HG03439 (cell line): ENCODE data around the gene SRPK3.

Source experiments
- ATAC-seq: cut with Tn5 transposase; IDR thresholded peaks from one replicate; pipeline ENCODE4 v1.9.1; 2021; ENCODE audit warnings: mild to moderate bottlenecking, moderate library complexity; ENCODE audit not compliant: unreplicated experiment

The SRPK3 gene

DNA sequence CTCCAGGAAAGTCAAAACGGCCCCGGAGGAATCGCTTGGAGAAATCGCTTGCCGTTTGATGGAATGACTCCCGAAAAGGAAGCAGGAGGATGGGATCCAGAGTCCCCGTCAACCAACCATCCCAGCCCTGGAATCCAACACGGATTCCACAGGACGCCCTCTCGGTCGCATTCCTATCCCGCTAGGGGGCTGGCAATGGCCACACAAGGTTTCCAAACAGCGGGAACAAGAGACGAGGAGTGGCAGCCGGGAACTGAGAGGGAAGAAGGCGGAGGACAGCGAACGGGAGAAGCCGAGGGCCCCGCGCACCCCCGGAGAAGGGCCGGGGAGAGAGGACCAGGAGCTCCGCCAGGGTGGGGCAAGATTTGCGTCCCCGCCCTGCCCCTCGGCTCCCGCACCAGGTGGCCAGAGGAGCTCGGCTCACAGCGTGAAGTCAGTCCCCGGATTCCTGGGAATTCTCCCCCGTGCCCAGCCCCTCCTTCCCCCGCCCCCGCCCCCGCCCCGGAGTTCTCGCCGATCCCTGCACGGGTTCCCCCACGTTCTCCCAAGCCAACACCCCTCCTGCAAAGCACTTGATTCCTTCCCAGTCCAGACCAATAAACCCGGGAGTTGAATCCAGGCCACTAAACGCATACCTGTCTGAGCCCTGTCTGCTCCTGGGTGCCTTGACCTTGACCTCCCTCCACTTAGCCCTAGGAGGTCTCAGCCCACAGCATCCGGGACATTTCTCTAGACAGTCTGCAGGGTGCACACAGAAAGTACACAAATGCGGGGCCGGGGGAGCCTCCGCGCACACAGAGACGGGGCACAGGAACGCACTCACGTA, 48.1 kb downstream of the SRPK3 start:
- ATAC-seq = no peak

DNA sequence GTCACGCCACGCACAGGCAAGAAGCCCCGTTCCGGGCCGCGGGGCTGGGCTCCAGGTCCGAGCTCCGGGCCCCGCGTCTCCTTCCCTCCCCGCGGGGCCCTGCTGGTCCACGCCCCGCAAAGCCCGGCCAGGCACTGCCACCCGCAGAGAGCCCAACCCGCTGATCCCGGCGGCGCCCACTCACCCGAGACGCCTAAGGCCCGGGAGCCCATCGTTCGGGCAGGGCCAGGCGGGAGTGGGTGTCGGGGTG, 48.6 kb downstream of the SRPK3 start:
- ATAC-seq = no peak

DNA sequence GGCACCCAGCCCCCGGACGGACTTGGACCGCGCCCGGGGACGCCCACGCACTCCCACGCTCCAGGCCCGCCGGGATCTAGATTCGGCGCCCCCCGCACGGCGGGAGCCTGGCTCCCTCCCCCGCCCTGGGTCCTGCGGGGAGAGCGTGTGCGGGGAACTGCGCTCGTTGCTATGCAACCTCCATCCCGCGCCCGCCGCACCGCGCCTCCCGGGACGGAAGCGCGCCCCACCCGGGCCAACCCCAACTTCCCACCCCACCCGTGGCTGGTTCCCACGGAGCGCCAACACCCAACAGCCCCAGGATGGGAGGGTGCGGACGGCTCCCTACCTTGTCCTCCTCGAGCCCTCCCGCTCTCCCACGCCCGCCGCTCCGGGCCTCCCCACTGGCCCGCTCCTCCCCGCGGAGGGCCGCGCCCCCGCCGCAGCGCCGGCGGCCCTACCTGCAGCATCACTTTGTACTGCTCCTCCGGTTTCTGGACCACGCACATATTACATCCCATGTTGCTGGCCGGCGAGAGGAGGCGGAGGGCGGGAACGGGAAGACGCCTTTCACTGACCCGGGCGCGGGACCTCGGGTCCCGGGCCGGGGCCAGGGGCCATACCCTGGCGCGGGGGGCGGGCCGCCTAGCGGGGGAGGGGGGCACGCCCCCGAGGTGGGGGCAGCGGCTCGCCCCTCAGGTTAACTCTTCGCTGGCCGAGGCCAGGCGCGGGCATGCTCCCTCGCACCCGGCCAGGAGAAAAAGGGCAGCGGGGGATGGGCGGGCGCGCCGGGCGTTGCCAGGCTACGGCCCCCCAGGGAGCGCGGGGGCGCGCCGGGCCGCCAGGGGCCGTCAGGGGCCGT, 49.2 kb downstream of the SRPK3 start, which contains the start of gene PDZD4:
TSS of gene PDZD4 (minus strand) at position 746 of the 841 bp plus-strand sequence. CDS start at position 500, 246 bp downstream.
- no peak for ATAC-seq

GRCh38 chrX:153830640-153831428, 50.0 kb downstream of the SRPK3 start:
- ATAC-seq = no peak

DNA sequence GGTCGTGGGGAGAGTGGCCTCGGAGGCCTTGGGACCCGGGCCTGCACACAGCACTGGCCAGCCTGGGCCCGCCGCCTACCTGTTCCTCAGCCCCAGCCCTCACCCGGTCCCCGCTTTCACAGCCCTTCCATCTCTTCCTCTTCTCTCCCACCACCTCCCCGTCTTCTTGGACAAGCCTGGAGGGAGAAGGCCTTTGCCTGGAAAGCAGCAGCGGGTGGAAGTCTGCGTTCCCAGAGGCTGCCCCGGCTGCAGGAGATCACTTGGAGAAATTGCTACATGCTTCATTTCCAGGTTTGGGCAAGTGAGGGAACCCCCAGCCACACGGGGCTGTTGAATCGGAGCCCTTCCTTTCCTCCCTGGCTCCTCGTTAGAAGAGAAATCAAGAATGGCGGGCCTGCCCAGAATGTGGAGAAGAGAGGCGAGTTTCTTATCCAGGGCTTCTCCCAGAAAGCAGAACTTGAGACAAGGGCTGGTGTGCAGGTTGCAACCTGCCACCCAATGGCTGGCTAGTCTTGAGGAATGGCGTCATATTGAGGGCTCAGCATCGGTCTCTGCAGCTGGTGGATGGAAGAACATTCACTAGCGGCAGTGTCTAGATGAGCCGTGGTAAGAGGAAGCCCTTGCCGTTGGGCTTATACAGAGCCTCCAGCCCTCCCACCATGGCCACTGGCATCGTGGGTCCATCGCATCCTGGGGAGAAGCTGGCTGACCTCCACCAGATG, 50.7 kb downstream of the SRPK3 start:
- ATAC-seq = no peak

DNA sequence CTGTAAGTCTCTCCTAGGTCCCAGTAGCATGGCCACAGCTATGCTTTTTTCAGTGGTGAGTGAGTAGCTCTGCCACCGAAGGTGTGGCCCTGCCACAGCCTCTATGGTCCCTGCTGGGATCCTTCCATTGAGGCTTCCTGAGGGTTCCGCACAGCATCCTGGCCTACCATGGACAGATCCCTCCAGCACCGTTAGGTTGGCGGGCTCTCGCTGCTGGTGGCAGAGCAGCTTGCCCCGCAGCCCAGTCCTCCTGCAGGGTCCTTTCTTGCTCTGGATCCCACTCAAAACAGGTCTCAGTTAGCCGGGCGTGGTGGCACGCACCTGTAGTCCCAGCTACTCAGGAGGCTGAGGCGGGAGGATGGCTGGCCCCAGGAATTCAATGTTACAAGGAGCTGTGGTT, 51.9 kb downstream of the SRPK3 start:
- ATAC-seq = no peak
